ENCODE results near the gene ACTN2. TPM values are rescaled to one million over a fixed set of nuclear protein-coding genes. Genes with fewer than 3 reads are reported as not detected.

Gene ACTN2
- total RNA-seq (2022; extraction: Qiagen RNA extraction) = 0.01 to 0.09 TPM (median 0.06 TPM) in 4 of 5 replicates, not detected in the other

GRCh38 chr1:236685917-236686814 lies at the start of gene ACTN2:
Gene ACTN2, plus strand, starts transcription at chr1:236686499. Its CDS starts 175 bp downstream, at chr1:236686674.

GRCh38 chr1:236795035-236795756 lies 108.9 kb downstream of the ACTN2 start, which contains the start of gene MTR:
Gene MTR, plus strand, starts transcription at chr1:236795292. Its CDS starts 412 bp downstream, at chr1:236795704.

Other genes starting within 250 kb of the ACTN2 start
- gene LGALS8, start 162.5 kb upstream of the ACTN2 start, total RNA-seq (2022; extraction: Qiagen RNA extraction) = 27.7 to 42.2 TPM (median 27.9 TPM) in 5 replicates
- gene HEATR1, start 82.0 kb upstream of the ACTN2 start, total RNA-seq (2022; extraction: Qiagen RNA extraction) = 21.9 to 26.5 TPM (median 23.9 TPM) in 5 replicates
- gene MTR, start 108.8 kb downstream of the ACTN2 start, total RNA-seq (2022; extraction: Qiagen RNA extraction) = 4.7 to 7.7 TPM (median 6.1 TPM) in 5 replicates